GM23338 (cell line): Measurements from ENCODE around the gene ZNF385B.

ENCODE experiments used
- CREB1 ChIP-seq: fragments of 250-450 bp; sonication (Bioruptor Pico); IDR thresholded peaks from 2 replicates; pipeline ENCODE4 v1.5.0; 2020; ENCODE audit warnings: low read depth, mild to moderate bottlenecking, moderate library complexity
- EZH2 ChIP-seq: fragments of 200-600 bp; sonication (generic); IDR thresholded peaks from one replicate; pipeline ENCODE4 v1.8.0; 2017; ENCODE audit warnings: antibody characterized with exemption, mild to moderate bottlenecking, low read depth; ENCODE audit not compliant: unreplicated experiment
- EZH2phosphoT487 ChIP-seq: fragments of 200-600 bp; sonication (generic); IDR thresholded peaks from one replicate; pipeline ENCODE4 v1.8.1; 2018; ENCODE audit warnings: antibody characterized with exemption; ENCODE audit not compliant: unreplicated experiment
- POLR2AphosphoS5 ChIP-seq: IDR thresholded peaks from 2 replicates; pipeline ENCODE4 v1.6.1; 2016; ENCODE audit warnings: antibody characterized with exemption, low read depth
- ZNF114 ChIP-seq: fragments of 250-450 bp; sonication (Bioruptor Pico); IDR thresholded peaks from 2 replicates; pipeline ENCODE4 v1.5.0; 2020; ENCODE audit warnings: mild to moderate bottlenecking, moderate library complexity
- TF ChIP-seq, protein P1 (sequence below), 2 experiments: fragments of 200-600 bp in 1 of 2; sonication (generic) in 1 of 2; conservative IDR thresholded peaks; 2 replicates each; pipeline versions ENCODE4 v1.5.1 to v1.6.1; 2016 to 2017; ENCODE audit warnings: antibody characterized with exemption in 2 of 2, low read depth in 2 of 2, mild to moderate bottlenecking in 2 of 2, moderate library complexity in 1 of 2
- TF ChIP-seq, protein P2 (sequence below): IDR thresholded peaks from one replicate; pipeline ENCODE4 v1.6.1; 2018; ENCODE audit warnings: antibody characterized with exemption; ENCODE audit not compliant: unreplicated experiment
- TF ChIP-seq, protein P3 (sequence below): fragments of 250-450 bp; sonication (Bioruptor Pico); IDR thresholded peaks from 2 replicates; pipeline ENCODE4 v1.5.0; 2020; ENCODE audit warnings: mild to moderate bottlenecking, moderate library complexity
- TF ChIP-seq, protein P4 (sequence below): IDR thresholded peaks from 2 replicates; pipeline ENCODE4 v1.6.1; 2016; ENCODE audit warnings: antibody characterized with exemption

DNA sequence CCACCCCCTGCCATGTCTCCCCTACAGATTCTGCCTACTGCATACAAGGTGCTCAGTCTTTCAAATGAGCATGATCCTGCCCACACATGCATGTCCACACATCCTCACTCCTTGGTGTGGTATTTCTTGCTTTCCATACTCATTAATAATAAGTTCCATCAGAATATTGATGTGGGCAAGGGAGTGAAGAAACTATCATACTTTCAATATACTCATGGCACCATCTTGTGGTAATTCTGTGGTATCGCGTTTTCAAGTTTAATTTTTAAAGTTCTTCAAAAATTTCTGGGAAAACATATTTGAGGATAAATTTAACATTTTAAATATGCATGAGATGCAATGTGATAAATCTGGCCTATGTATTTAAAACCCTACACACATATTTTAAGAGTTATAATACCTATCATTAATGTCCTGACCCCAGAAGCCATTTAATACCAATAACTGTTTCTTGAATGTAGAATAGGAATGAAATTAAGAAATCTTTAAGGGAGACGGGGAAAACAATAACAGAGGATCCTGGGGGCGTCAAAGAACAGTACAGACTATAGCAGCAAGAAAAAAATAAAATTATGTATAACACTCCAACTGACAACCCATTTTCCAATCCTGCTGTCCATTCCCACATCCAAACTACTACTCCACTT lies 110.1 kb downstream of the ZNF385B start:
- TF ChIP-seq, protein P1, sequence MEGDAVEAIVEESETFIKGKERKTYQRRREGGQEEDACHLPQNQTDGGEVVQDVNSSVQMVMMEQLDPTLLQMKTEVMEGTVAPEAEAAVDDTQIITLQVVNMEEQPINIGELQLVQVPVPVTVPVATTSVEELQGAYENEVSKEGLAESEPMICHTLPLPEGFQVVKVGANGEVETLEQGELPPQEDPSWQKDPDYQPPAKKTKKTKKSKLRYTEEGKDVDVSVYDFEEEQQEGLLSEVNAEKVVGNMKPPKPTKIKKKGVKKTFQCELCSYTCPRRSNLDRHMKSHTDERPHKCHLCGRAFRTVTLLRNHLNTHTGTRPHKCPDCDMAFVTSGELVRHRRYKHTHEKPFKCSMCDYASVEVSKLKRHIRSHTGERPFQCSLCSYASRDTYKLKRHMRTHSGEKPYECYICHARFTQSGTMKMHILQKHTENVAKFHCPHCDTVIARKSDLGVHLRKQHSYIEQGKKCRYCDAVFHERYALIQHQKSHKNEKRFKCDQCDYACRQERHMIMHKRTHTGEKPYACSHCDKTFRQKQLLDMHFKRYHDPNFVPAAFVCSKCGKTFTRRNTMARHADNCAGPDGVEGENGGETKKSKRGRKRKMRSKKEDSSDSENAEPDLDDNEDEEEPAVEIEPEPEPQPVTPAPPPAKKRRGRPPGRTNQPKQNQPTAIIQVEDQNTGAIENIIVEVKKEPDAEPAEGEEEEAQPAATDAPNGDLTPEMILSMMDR (conservative IDR thresholded peaks at IDR 0.05; ENCODE audit: low read depth in 2 of 2) = peak; percentile 65 to 91
- TF ChIP-seq EZH2 (no peak), POLR2AphosphoS5 (no peak), ZNF114 (no peak), CREB1 (CRISPR knock-in tag) (no peak), EZH2phosphoT487 (no peak)
- TF ChIP-seq, protein P2, sequence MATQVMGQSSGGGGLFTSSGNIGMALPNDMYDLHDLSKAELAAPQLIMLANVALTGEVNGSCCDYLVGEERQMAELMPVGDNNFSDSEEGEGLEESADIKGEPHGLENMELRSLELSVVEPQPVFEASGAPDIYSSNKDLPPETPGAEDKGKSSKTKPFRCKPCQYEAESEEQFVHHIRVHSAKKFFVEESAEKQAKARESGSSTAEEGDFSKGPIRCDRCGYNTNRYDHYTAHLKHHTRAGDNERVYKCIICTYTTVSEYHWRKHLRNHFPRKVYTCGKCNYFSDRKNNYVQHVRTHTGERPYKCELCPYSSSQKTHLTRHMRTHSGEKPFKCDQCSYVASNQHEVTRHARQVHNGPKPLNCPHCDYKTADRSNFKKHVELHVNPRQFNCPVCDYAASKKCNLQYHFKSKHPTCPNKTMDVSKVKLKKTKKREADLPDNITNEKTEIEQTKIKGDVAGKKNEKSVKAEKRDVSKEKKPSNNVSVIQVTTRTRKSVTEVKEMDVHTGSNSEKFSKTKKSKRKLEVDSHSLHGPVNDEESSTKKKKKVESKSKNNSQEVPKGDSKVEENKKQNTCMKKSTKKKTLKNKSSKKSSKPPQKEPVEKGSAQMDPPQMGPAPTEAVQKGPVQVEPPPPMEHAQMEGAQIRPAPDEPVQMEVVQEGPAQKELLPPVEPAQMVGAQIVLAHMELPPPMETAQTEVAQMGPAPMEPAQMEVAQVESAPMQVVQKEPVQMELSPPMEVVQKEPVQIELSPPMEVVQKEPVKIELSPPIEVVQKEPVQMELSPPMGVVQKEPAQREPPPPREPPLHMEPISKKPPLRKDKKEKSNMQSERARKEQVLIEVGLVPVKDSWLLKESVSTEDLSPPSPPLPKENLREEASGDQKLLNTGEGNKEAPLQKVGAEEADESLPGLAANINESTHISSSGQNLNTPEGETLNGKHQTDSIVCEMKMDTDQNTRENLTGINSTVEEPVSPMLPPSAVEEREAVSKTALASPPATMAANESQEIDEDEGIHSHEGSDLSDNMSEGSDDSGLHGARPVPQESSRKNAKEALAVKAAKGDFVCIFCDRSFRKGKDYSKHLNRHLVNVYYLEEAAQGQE = no peak
- TF ChIP-seq, protein P3, sequence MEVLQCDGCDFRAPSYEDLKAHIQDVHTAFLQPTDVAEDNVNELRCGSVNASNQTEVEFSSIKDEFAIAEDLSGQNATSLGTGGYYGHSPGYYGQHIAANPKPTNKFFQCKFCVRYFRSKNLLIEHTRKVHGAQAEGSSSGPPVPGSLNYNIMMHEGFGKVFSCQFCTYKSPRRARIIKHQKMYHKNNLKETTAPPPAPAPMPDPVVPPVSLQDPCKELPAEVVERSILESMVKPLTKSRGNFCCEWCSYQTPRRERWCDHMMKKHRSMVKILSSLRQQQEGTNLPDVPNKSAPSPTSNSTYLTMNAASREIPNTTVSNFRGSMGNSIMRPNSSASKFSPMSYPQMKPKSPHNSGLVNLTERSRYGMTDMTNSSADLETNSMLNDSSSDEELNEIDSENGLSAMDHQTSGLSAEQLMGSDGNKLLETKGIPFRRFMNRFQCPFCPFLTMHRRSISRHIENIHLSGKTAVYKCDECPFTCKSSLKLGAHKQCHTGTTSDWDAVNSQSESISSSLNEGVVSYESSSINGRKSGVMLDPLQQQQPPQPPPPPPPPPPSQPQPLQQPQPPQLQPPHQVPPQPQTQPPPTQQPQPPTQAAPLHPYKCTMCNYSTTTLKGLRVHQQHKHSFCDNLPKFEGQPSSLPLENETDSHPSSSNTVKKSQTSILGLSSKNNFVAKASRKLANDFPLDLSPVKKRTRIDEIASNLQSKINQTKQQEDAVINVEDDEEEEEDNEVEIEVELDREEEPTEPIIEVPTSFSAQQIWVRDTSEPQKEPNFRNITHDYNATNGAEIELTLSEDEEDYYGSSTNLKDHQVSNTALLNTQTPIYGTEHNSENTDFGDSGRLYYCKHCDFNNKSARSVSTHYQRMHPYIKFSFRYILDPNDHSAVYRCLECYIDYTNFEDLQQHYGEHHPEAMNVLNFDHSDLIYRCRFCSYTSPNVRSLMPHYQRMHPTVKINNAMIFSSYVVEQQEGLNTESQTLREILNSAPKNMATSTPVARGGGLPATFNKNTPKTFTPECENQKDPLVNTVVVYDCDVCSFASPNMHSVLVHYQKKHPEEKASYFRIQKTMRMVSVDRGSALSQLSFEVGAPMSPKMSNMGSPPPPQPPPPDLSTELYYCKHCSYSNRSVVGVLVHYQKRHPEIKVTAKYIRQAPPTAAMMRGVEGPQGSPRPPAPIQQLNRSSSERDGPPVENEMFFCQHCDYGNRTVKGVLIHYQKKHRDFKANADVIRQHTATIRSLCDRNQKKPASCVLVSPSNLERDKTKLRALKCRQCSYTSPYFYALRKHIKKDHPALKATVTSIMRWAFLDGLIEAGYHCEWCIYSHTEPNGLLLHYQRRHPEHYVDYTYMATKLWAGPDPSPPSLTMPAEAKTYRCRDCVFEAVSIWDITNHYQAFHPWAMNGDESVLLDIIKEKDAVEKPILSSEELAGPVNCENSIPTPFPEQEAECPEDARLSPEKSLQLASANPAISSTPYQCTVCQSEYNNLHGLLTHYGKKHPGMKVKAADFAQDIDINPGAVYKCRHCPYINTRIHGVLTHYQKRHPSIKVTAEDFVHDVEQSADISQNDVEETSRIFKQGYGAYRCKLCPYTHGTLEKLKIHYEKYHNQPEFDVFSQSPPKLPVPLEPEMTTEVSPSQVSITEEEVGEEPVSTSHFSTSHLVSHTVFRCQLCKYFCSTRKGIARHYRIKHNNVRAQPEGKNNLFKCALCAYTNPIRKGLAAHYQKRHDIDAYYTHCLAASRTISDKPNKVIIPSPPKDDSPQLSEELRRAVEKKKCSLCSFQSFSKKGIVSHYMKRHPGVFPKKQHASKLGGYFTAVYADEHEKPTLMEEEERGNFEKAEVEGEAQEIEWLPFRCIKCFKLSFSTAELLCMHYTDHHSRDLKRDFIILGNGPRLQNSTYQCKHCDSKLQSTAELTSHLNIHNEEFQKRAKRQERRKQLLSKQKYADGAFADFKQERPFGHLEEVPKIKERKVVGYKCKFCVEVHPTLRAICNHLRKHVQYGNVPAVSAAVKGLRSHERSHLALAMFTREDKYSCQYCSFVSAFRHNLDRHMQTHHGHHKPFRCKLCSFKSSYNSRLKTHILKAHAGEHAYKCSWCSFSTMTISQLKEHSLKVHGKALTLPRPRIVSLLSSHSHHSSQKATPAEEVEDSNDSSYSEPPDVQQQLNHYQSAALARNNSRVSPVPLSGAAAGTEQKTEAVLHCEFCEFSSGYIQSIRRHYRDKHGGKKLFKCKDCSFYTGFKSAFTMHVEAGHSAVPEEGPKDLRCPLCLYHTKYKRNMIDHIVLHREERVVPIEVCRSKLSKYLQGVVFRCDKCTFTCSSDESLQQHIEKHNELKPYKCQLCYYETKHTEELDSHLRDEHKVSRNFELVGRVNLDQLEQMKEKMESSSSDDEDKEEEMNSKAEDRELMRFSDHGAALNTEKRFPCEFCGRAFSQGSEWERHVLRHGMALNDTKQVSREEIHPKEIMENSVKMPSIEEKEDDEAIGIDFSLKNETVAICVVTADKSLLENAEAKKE (CRISPR knock-in tag) = no peak
- TF ChIP-seq, protein P4, sequence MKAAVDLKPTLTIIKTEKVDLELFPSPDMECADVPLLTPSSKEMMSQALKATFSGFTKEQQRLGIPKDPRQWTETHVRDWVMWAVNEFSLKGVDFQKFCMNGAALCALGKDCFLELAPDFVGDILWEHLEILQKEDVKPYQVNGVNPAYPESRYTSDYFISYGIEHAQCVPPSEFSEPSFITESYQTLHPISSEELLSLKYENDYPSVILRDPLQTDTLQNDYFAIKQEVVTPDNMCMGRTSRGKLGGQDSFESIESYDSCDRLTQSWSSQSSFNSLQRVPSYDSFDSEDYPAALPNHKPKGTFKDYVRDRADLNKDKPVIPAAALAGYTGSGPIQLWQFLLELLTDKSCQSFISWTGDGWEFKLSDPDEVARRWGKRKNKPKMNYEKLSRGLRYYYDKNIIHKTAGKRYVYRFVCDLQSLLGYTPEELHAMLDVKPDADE = no peak
